ENCODE data around the gene GABARAP.

Gene GABARAP

GRCh38 chr17:7285679-7286078 lies 43.4 kb upstream of the GABARAP start:
- Histone ChIP-seq H3K18ac (ENCODE audit: low read length) (no peak overlapping the region), H3K79me1 (ENCODE audit: low read length) (no peaks in the 10 kb centered on the region), H3K79me2 (ENCODE audit: control insufficient read depth, insufficient read depth, low read length, poor library complexity) (no peaks in the 10 kb centered on the region), H3K23ac (ENCODE audit: low read length) (no peak overlapping the region), H2AFZ (ENCODE audit: insufficient read depth, low read length, poor library complexity) (no peak overlapping the region), H3K14ac (ENCODE audit: low read length) (no peak overlapping the region), H4K12ac (ENCODE audit: low read depth, low read length) (no peak overlapping the region), H2AK5ac (ENCODE audit: low read length) (no peak overlapping the region), H2BK12ac (ENCODE audit: low read length) (no peak overlapping the region), H3K36me3 (ENCODE audit: control insufficient read depth in 1 of 2, insufficient read depth in 2 of 2, low read length in 2 of 2) (no peaks in the 10 kb centered on the region), H3K4me2 (ENCODE audit: low read length) (no peak overlapping the region), H4K91ac (ENCODE audit: low read depth, low read length) (no peak overlapping the region), H3K4me1 (ENCODE audit: control insufficient read depth in 1 of 2, insufficient read depth in 2 of 2, low read length in 2 of 2) (peaks cover 14 to 16% of the 10 kb centered on the region in 2 experiments), H3K27me3 (ENCODE audit: insufficient read depth, low read length) (peaks cover 8% of the 10 kb centered on the region), H3K9ac (ENCODE audit: low read length) (no peak overlapping the region), H3K4me3 (ENCODE audit: low read depth, low read length) (no peak overlapping the region), H3K27ac (ENCODE audit: low read depth, low read length) (no peak overlapping the region), H3K4ac (ENCODE audit: low read depth, low read length) (no peak overlapping the region), H3K9me3 (ENCODE audit: insufficient read depth, low read depth, low read length) (no peaks in the 10 kb centered on the region), H2BK120ac (ENCODE audit: insufficient read depth, low read length, poor library complexity) (no peak overlapping the region), H2BK5ac (ENCODE audit: low read depth, low read length, poor library complexity) (no peak overlapping the region), H4K8ac (ENCODE audit: low read depth, low read length) (no peak overlapping the region)
- DNase-seq: no peak
- no CpG with 5 or more reads among the region's 12 CpGs for WGBS (ENCODE audit: extremely low coverage, insufficient coverage, insufficient read length)

- Histone ChIP-seq H4K8ac (ENCODE audit: low read depth, low read length) (no peak overlapping the region), H4K91ac (ENCODE audit: low read depth, low read length) (no peak overlapping the region), H3K9ac (ENCODE audit: low read length) (no peak overlapping the region), H3K79me1 (ENCODE audit: low read length) (no peaks in the 10 kb centered on the region), H3K36me3 (ENCODE audit: control insufficient read depth in 1 of 2, insufficient read depth in 2 of 2, low read length in 2 of 2) (no peaks in the 10 kb centered on the region), H3K4me1 (ENCODE audit: control insufficient read depth in 1 of 2, insufficient read depth in 2 of 2, low read length in 2 of 2) (peaks cover 16% of the 10 kb centered on the region in 2 experiments), H3K18ac (ENCODE audit: low read length) (no peak overlapping the region), H2BK5ac (ENCODE audit: low read depth, low read length, poor library complexity) (no peak overlapping the region), H2BK120ac (ENCODE audit: insufficient read depth, low read length, poor library complexity) (no peak overlapping the region), H3K27ac (ENCODE audit: low read depth, low read length) (no peak overlapping the region), H3K4me3 (ENCODE audit: low read depth, low read length) (no peak overlapping the region), H3K23ac (ENCODE audit: low read length) (no peak overlapping the region), H2AK5ac (ENCODE audit: low read length) (no peak overlapping the region), H3K9me3 (ENCODE audit: insufficient read depth, low read depth, low read length) (no peaks in the 10 kb centered on the region), H3K79me2 (ENCODE audit: control insufficient read depth, insufficient read depth, low read length, poor library complexity) (no peaks in the 10 kb centered on the region), H3K4me2 (ENCODE audit: low read length) (no peak overlapping the region), H4K12ac (ENCODE audit: low read depth, low read length) (no peak overlapping the region), H2BK12ac (ENCODE audit: low read length) (no peak overlapping the region), H3K14ac (ENCODE audit: low read length) (no peak overlapping the region), H2AFZ (ENCODE audit: insufficient read depth, low read length, poor library complexity) (no peak overlapping the region), H3K4ac (ENCODE audit: low read depth, low read length) (no peak overlapping the region), H3K27me3 (ENCODE audit: insufficient read depth, low read length) (peaks cover 8% of the 10 kb centered on the region)
- DNase-seq: no peak
- no CpG with 5 or more reads among the region's 16 CpGs for WGBS (ENCODE audit: extremely low coverage, insufficient coverage, insufficient read length)
Measured at GRCh38 chr17:7284911-7285310, 42.7 kb upstream of the GABARAP start.

GRCh38 chr17:7283471-7284216 lies 41.4 kb upstream of the GABARAP start:
- H3K79me2 ChIP-seq (ENCODE audit: control insufficient read depth, insufficient read depth, low read length, poor library complexity): no peaks in the 10 kb centered on the region
- H2AFZ ChIP-seq (ENCODE audit: insufficient read depth, low read length, poor library complexity): no peak overlapping the region
- H3K27ac ChIP-seq (ENCODE audit: low read depth, low read length): no peak overlapping the region
- no peak overlapping the region for H3K18ac ChIP-seq (ENCODE audit: low read length)
- no peak overlapping the region for H3K23ac ChIP-seq (ENCODE audit: low read length)
- no peak overlapping the region for H4K8ac ChIP-seq (ENCODE audit: low read depth, low read length)
- no peaks in the 10 kb centered on the region for H3K36me3 ChIP-seq (ENCODE audit: control insufficient read depth in 1 of 2, insufficient read depth in 2 of 2, low read length in 2 of 2)
- peaks cover 16% of the 10 kb centered on the region in 2 experiments for H3K4me1 ChIP-seq (ENCODE audit: control insufficient read depth in 1 of 2, insufficient read depth in 2 of 2, low read length in 2 of 2)
- H2BK12ac ChIP-seq (ENCODE audit: low read length): no peak overlapping the region
- H4K91ac ChIP-seq (ENCODE audit: low read depth, low read length): no peak overlapping the region
- no CpG with 5 or more reads among the region's 18 CpGs for WGBS (ENCODE audit: extremely low coverage, insufficient coverage, insufficient read length)
- H3K4me3 ChIP-seq (ENCODE audit: low read depth, low read length): no peak overlapping the region
- no peak overlapping the region for H2BK5ac ChIP-seq (ENCODE audit: low read depth, low read length, poor library complexity)
- H3K4ac ChIP-seq (ENCODE audit: low read depth, low read length): no peak overlapping the region
- no peaks in the 10 kb centered on the region for H3K79me1 ChIP-seq (ENCODE audit: low read length)
- no peak overlapping the region for H2AK5ac ChIP-seq (ENCODE audit: low read length)
- H3K27me3 ChIP-seq (ENCODE audit: insufficient read depth, low read length): peaks cover 8% of the 10 kb centered on the region
- H3K9ac ChIP-seq (ENCODE audit: low read length): no peak overlapping the region
- no peak overlapping the region for H3K4me2 ChIP-seq (ENCODE audit: low read length)
- H3K9me3 ChIP-seq (ENCODE audit: insufficient read depth, low read depth, low read length): no peaks in the 10 kb centered on the region
- no peak overlapping the region for H2BK120ac ChIP-seq (ENCODE audit: insufficient read depth, low read length, poor library complexity)
- H4K12ac ChIP-seq (ENCODE audit: low read depth, low read length): no peak overlapping the region
- DNase-seq: no peak
- H3K14ac ChIP-seq (ENCODE audit: low read length): no peak overlapping the region

GRCh38 chr17:7282752-7283321 lies 40.6 kb upstream of the GABARAP start:
- no peak overlapping the region for H2AK5ac ChIP-seq (ENCODE audit: low read length)
- DNase-seq: no peak
- H3K79me1 ChIP-seq (ENCODE audit: low read length): no peaks in the 10 kb centered on the region
- no peak overlapping the region for H3K23ac ChIP-seq (ENCODE audit: low read length)
- H3K27ac ChIP-seq (ENCODE audit: low read depth, low read length): no peak overlapping the region
- H3K18ac ChIP-seq (ENCODE audit: low read length): no peak overlapping the region
- H4K91ac ChIP-seq (ENCODE audit: low read depth, low read length): no peak overlapping the region
- WGBS (ENCODE audit: extremely low coverage, insufficient coverage, insufficient read length): no CpG with 5 or more reads among the region's 6 CpGs
- H3K9ac ChIP-seq (ENCODE audit: low read length): no peak overlapping the region
- no peaks in the 10 kb centered on the region for H3K36me3 ChIP-seq (ENCODE audit: control insufficient read depth in 1 of 2, insufficient read depth in 2 of 2, low read length in 2 of 2)
- H3K79me2 ChIP-seq (ENCODE audit: control insufficient read depth, insufficient read depth, low read length, poor library complexity): no peaks in the 10 kb centered on the region
- H3K4me2 ChIP-seq (ENCODE audit: low read length): no peak overlapping the region
- no peaks in the 10 kb centered on the region for H3K9me3 ChIP-seq (ENCODE audit: insufficient read depth, low read depth, low read length)
- H4K12ac ChIP-seq (ENCODE audit: low read depth, low read length): no peak overlapping the region
- no peak overlapping the region for H2BK120ac ChIP-seq (ENCODE audit: insufficient read depth, low read length, poor library complexity)
- H3K4ac ChIP-seq (ENCODE audit: low read depth, low read length): no peak overlapping the region
- H3K14ac ChIP-seq (ENCODE audit: low read length): no peak overlapping the region
- no peak overlapping the region for H3K4me3 ChIP-seq (ENCODE audit: low read depth, low read length)
- H3K27me3 ChIP-seq (ENCODE audit: insufficient read depth, low read length): peaks cover 6% of the 10 kb centered on the region
- no peak overlapping the region for H4K8ac ChIP-seq (ENCODE audit: low read depth, low read length)
- no peak overlapping the region for H2BK5ac ChIP-seq (ENCODE audit: low read depth, low read length, poor library complexity)
- H2BK12ac ChIP-seq (ENCODE audit: low read length): no peak overlapping the region
- no peak overlapping the region for H2AFZ ChIP-seq (ENCODE audit: insufficient read depth, low read length, poor library complexity)
- H3K4me1 ChIP-seq (ENCODE audit: control insufficient read depth in 1 of 2, insufficient read depth in 2 of 2, low read length in 2 of 2): peaks cover 16% of the 10 kb centered on the region in 2 experiments
